ENCODE measurements around the gene SLC24A3.

SLC24A3 gene

GRCh38 chr20:19552221-19553180, 340.1 kb downstream of the SLC24A3 start:
- Histone ChIP-seq H3K4me2 (ENCODE audit: low read length) (no peak overlapping the region), H4K20me1 (ENCODE audit: control insufficient read depth, insufficient read depth, low read depth, low read length) (no peaks in the 10 kb centered on the region), H3K4me1 (ENCODE audit: control insufficient read depth, low read length) (no peaks in the 10 kb centered on the region), H3K9me3 (ENCODE audit: control insufficient read depth, insufficient read depth, low read length) (no peaks in the 10 kb centered on the region), H3K4me3 (ENCODE audit: low read length) (no peak overlapping the region), H3K79me2 (ENCODE audit: control insufficient read depth, low read length) (no peaks in the 10 kb centered on the region), H3K36me3 (ENCODE audit: control insufficient read depth, low read length) (no peaks in the 10 kb centered on the region), H3F3A (ENCODE audit: control insufficient read depth, insufficient read depth) (no peaks in the 10 kb centered on the region), H3K9me2 (replicated peaks; ENCODE audit: control insufficient read depth, low read length) (no peaks in the 10 kb centered on the region), H3K27me3 (ENCODE audit: control insufficient read depth, low read length) (no peaks in the 10 kb centered on the region), H3K27ac (ENCODE audit: low read depth, low read length) (no peak overlapping the region)
- TF ChIP-seq EZH2phosphoT487 (IDR thresholded peaks at IDR 0.05; ENCODE audit: borderline replicate concordance, low read length) = no peak
- TF ChIP-seq, protein P1, sequence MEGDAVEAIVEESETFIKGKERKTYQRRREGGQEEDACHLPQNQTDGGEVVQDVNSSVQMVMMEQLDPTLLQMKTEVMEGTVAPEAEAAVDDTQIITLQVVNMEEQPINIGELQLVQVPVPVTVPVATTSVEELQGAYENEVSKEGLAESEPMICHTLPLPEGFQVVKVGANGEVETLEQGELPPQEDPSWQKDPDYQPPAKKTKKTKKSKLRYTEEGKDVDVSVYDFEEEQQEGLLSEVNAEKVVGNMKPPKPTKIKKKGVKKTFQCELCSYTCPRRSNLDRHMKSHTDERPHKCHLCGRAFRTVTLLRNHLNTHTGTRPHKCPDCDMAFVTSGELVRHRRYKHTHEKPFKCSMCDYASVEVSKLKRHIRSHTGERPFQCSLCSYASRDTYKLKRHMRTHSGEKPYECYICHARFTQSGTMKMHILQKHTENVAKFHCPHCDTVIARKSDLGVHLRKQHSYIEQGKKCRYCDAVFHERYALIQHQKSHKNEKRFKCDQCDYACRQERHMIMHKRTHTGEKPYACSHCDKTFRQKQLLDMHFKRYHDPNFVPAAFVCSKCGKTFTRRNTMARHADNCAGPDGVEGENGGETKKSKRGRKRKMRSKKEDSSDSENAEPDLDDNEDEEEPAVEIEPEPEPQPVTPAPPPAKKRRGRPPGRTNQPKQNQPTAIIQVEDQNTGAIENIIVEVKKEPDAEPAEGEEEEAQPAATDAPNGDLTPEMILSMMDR (IDR thresholded peaks at IDR 0.05; ENCODE audit: low read depth, low read length, poor library complexity, severe bottlenecking) = no peak

DNA sequence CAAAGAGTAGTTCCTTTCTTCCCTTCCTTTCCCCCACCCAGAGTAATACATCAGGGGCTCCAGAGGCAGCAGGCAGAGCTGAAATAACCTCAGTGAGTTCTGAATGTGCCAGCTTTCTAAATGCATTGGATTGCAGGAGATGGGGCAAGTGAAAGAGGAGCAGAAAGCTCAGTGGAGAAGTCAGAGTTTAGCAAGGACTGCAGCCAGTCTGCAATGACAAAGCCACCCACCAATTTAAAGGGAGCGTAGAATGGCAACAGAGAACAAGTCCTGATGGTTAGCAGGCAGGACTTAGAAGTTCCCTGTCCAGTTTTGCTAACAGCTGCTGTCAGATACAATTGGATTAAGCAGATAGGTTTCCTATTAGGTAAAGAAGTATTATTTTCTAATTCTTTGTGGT, 342.2 kb downstream of the SLC24A3 start:
- H3K4me1 ChIP-seq (ENCODE audit: control insufficient read depth, low read length) = no peaks in the 10 kb centered on the region
- H3K27ac ChIP-seq (ENCODE audit: low read depth, low read length) = no peak overlapping the region
- no peaks in the 10 kb centered on the region for H3K79me2 ChIP-seq (ENCODE audit: control insufficient read depth, low read length)
- H3K27me3 ChIP-seq (ENCODE audit: control insufficient read depth, low read length) = no peaks in the 10 kb centered on the region
- no peak overlapping the region for H3K4me2 ChIP-seq (ENCODE audit: low read length)
- H3K9me3 ChIP-seq (ENCODE audit: control insufficient read depth, insufficient read depth, low read length) = no peaks in the 10 kb centered on the region
- H3K36me3 ChIP-seq (ENCODE audit: control insufficient read depth, low read length) = no peaks in the 10 kb centered on the region
- H4K20me1 ChIP-seq (ENCODE audit: control insufficient read depth, insufficient read depth, low read depth, low read length) = no peaks in the 10 kb centered on the region
- H3F3A ChIP-seq (ENCODE audit: control insufficient read depth, insufficient read depth) = no peaks in the 10 kb centered on the region
- no peak for TF ChIP-seq EZH2phosphoT487 (IDR thresholded peaks at IDR 0.05; ENCODE audit: borderline replicate concordance, low read length)
- TF ChIP-seq, protein P1 (IDR thresholded peaks at IDR 0.05; ENCODE audit: low read depth, low read length, poor library complexity, severe bottlenecking) = no peak
- H3K4me3 ChIP-seq (ENCODE audit: low read length) = no peak overlapping the region
- no peaks in the 10 kb centered on the region for H3K9me2 ChIP-seq (replicated peaks; ENCODE audit: control insufficient read depth, low read length)

DNA sequence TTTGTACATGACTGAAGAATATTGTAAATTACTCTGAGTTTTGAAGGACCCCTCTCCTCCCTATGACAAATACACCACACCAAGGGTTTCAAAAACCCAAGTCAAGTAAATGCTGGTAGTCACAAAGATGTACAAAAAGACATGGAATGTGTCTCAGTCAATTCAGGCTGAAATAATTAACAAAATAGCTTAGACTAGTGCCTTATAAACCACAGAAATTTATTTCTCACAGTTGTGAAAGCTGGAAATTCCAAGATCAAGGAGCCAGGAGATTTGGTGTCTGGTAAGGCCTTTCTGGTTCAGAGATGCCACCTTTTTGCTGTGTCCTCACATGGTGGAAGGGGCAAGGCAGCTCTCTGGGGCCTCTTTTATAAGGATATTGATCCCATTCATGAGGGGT, 343.3 kb downstream of the SLC24A3 start:
- Histone ChIP-seq H3K27me3 (ENCODE audit: control insufficient read depth, low read length) (no peaks in the 10 kb centered on the region), H3K27ac (ENCODE audit: low read depth, low read length) (no peak overlapping the region), H3K9me2 (replicated peaks; ENCODE audit: control insufficient read depth, low read length) (no peaks in the 10 kb centered on the region), H3F3A (ENCODE audit: control insufficient read depth, insufficient read depth) (no peaks in the 10 kb centered on the region), H3K4me1 (ENCODE audit: control insufficient read depth, low read length) (no peaks in the 10 kb centered on the region), H3K4me3 (ENCODE audit: low read length) (no peak overlapping the region), H3K4me2 (ENCODE audit: low read length) (no peak overlapping the region), H3K79me2 (ENCODE audit: control insufficient read depth, low read length) (no peaks in the 10 kb centered on the region), H3K36me3 (ENCODE audit: control insufficient read depth, low read length) (no peaks in the 10 kb centered on the region), H3K9me3 (ENCODE audit: control insufficient read depth, insufficient read depth, low read length) (no peaks in the 10 kb centered on the region), H4K20me1 (ENCODE audit: control insufficient read depth, insufficient read depth, low read depth, low read length) (no peaks in the 10 kb centered on the region)
- TF ChIP-seq EZH2phosphoT487 (IDR thresholded peaks at IDR 0.05; ENCODE audit: borderline replicate concordance, low read length) = no peak
- TF ChIP-seq, protein P1 (IDR thresholded peaks at IDR 0.05; ENCODE audit: low read depth, low read length, poor library complexity, severe bottlenecking) = no peak

All from DOHH2 (cell line).